GM04504 (cell line): ENCODE data around the gene SCAPER.
"Not testable (repeated sequence)": the region's sequence is repeated elsewhere in the genome, so short reads cannot be mapped to it uniquely, and the experiment has no call there.

ENCODE experiments used
- DNase-seq: peaks from one replicate; pipeline ENCODE4 v3.0.0-alpha.2; 2012; ENCODE audit warnings: low read depth

Gene SCAPER

DNA sequence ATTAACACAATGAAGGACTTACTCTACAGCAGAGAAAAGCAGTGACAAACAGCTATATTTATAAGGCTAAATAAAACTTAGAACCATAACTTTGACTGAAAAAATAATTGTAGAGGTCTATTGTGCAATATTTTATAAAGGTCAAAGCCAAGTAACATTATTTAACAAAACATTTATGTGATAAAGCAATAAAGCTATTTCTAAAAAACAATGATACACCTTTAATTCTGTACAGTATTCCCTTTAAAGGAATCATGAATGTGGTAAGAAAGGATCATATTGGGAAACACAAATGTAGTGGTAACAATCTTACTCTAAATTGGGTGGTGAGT is 332.2 kb downstream of the SCAPER start:
- no peak for DNase-seq

GRCh38 chr15:76566276-76566675 is 338.9 kb downstream of the SCAPER start:
- no peak for DNase-seq

- DNase-seq: no peak
These were observed 339.8 kb downstream of the SCAPER start for GRCh38 chr15:76565366-76565765.

- no peak for DNase-seq
These were observed 349.9 kb downstream of the SCAPER start for GRCh38 chr15:76555247-76555646.

GRCh38 chr15:76553564-76553963 is 351.6 kb downstream of the SCAPER start:
- DNase-seq: no peak

DNA sequence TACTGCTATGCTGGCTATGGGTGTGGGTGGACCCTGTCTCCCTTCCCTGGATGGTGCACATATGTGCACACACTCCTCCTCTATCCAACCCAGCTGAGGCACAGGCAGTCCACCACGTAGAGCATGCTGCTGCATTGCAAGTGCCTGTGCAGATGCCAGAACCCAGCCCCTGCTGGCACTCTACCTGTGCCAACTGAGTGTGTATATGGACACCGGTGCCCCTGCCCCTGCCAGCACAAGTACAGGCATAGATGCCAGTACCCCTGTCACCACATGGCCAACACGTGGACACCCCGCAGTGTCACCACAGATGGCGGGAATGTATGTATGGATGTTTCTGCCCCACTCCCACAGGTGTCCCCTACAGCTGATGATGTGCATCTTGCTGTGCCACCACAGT is 352.0 kb downstream of the SCAPER start:
- no peak for DNase-seq

DNA sequence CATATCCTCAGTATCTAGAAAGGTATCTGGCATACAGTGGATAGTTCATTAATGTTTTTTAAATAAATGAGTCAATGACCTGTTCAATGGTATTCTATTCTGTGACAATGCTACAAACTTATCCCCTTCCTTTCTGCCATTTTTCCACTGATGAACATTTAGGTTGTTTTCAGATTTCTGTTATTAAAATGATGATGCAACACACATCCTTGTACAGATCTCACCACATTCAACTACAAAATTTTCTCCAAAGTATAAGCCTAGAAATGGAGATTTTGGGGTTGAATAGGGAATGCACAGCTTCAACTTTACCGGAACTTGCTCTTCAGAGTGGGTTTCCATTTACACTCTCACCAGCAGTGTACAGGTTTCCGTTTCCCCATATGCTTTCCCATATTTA is 358.3 kb downstream of the SCAPER start:
- DNase-seq: no peak

DNA sequence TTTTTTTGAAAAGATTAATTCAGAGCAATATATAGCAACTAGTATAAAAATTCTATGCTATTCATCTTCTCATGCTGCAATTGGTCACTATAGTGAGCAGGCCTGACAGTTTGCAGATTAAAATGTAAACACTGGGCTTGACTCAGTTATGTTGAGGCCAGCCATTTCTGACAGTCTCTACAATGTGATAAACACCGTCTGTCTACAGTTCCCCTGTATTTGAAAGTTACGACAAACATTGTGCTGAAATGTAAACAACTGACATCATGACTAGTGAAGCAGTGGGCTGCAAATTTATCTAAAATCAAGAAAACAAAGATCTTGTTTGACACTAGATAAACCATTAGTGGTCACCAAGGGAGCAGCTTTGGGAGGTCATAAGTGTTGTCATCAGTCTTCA is 371.1 kb downstream of the SCAPER start:
- DNase-seq: no peak

- DNase-seq: no peak
These were observed 371.9 kb downstream of the SCAPER start for GRCh38 chr15:76533060-76533820.

- no peak for DNase-seq
These were observed 375.2 kb downstream of the SCAPER start for GRCh38 chr15:76529911-76530310.

DNA sequence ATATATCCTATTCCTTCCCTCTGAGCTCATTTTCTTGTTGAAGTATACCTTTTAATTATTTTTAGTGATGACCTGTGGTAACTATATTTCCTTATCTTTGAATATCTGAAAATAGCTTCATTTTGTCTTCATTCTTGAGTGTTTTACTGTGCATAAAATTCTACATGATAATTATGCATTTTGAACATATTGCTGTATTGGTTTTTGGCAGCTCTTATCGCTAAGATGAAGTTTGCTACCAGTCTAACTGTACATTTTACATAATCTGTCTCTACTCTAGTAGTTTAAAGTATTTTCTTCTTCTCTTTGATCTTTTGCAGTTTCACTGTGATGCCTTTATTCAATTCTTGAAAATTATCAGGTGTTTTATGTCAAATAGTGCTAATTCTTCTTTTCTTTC is 379.0 kb downstream of the SCAPER start:
- no peak for DNase-seq

- DNase-seq: no peak
These were observed 387.2 kb downstream of the SCAPER start for GRCh38 chr15:76517910-76518309.

DNA sequence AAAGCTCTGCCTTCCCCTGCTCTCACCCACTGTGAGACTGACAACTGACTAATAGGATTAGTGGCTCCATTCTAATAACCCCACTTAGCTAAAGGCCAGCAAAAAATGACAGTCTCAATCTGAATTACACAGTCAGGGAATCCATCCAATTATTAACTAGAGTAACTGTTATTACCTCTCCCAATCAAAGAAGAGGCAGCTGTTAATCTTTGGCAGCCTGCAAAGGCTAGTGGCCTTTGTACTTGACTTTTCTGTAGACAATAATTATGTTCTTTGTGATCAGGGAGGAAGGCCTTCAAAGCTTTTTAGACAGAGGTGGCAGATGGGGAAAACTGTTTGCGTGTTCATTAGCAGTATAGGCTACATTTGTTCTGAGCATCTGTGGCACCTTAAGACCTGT is 390.9 kb downstream of the SCAPER start:
- no peak for DNase-seq

GRCh38 chr15:76512971-76513370 is 392.2 kb downstream of the SCAPER start:
- no peak for DNase-seq

DNA sequence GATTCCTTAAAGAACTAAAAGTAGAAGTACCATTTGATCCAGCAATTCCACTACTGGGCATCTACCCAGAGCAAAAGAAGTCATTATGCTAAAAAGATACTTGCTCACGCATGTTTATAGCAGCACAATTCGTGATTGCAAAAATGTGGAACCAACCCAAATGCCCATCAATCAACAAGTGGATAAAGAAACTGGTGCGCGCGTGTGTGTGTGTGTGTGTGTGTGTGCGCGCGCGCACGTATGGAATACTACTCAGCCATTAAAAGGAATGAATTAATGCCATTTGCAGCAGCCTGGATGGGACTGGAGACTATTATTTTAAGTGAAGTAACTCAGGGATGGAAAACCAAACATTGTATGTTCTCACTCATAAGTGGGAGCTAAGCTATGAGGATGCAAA is 394.5 kb downstream of the SCAPER start:
- not testable (repeated sequence) for DNase-seq

- DNase-seq: no peak
These were observed 401.3 kb downstream of the SCAPER start for GRCh38 chr15:76503804-76504203.

DNA sequence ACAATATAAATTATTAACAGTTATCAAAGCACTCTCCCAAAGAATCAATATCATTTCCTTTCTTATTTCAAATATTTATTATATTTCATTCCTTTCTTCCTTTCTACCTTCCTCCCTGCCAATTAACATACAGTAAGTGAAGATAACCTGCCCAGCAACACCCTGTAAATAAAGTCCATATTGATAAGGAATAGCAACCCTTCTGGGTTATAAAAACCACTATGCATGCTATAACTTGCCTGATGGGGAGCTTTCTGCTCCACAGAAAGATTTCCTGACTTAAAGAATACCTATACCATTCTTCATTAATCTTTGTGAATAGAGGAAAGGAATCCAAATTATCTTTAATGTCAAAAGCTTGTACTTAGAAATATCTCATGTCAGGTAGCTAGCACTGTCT is 402.0 kb downstream of the SCAPER start:
- no peak for DNase-seq

- DNase-seq: no peak
These were observed 402.5 kb downstream of the SCAPER start for GRCh38 chr15:76502678-76503077.

DNA sequence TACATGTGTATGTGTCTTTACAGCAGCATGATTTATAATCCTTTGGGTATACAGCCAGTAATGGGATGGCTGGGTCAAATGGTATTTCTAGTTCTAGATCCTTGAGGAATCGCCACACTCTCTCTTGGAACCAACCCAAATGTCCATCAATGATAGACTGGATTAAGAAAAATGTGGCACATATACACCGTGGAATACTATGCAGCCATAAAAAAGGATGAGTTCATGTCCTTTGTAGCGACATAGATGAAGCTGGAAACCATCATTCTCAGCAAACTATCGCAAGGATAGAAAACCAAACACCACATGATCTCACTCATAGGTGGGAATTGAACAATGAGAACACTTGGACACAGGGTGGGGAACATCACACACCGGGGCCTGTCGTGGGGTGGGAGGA is 403.0 kb downstream of the SCAPER start:
- not testable (repeated sequence) for DNase-seq

GRCh38 chr15:76501726-76502125 is 403.4 kb downstream of the SCAPER start:
- DNase-seq: no peak

DNA sequence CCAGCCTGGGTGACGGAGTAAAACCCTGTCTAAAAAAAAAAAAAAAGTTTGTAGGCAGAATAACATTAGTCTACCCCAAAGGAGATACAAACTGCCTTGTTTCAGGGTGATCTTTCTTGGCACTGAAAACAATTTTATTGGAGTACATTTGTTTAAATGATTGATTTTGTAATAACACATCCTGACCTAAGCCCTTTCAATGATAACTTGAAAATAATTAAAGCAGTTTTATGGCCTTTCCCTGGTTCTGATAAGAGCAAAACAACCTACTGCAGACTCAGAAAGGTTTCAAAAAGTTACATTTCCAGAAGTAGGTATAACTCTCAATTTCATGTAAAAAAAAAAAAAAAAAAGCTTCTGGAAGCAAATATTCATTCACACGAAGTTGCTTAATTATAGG is 404.1 kb downstream of the SCAPER start:
- no peak for DNase-seq

GRCh38 chr15:76495487-76495886 is 409.7 kb downstream of the SCAPER start:
- no peak for DNase-seq

DNA sequence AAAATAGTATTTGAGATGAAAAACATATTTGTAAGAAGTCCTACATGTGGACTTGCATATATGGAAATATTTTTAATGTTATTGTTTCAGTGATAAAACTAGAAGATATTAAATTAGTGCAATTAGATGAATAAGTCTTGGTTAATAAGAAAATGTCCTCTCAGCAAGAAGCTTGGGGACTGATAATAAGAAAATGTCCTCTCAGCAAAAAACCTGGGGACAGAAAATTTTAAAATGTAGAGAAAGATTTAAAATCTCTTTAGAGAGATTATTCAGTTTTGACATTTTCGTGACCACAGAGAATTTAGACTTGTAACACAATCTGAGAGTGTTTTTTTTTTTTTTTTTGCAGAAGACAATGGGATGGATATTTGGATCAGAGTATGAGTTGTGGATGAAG is 412.6 kb downstream of the SCAPER start:
- no peak for DNase-seq

- DNase-seq: no peak
These were observed 421.4 kb downstream of the SCAPER start for GRCh38 chr15:76483752-76484151.

GRCh38 chr15:76483018-76483417 is 422.1 kb downstream of the SCAPER start:
- no peak for DNase-seq
